H1 (cell line): Measurements from ENCODE around the gene TBC1D20. TPM values are rescaled to one million over a fixed set of nuclear protein-coding genes. Genes with fewer than 3 reads are reported as not detected.

Experiments
- CTCF ChIA-PET: fragments of 300-600 bp; sonication (Branson Sonifier 250); formaldehyde crosslinking; loops from one replicate; lab custom pipeline; 2021; ENCODE audit not compliant: partially characterized antibody; lab: Charles Lee
- POLR2A ChIA-PET: fragments of 300-600 bp; sonication (Branson Sonifier 250); formaldehyde crosslinking; loops from one replicate; lab custom pipeline; 2021; ENCODE audit warnings: inconsistent platforms; ENCODE audit not compliant: partially characterized antibody; lab: Charles Lee
- DNase-seq, 2 experiments: peaks; one replicate each; pipeline versions ENCODE4 v3.0.0 to v3.0.0-alpha.2; 2010 to 2022; ENCODE audit warnings: low spot score in 2 of 2, low read depth in 1 of 2, mixed read lengths in 1 of 2
- FAIRE-seq: peaks from 2 replicates; lab custom pipeline; 2011; peaks lifted over from hg19 to GRCh38; lab: Jason Lieb, UNC
- H2AFZ ChIP-seq: 2 replicates; pipeline ENCODE4 v1.8.1; 2012; ENCODE audit warnings: low read length, inconsistent platforms
- H2AK5ac ChIP-seq: 2 replicates; pipeline ENCODE4 v1.6.1; 2013; ENCODE audit warnings: low read depth, low read length
- H2BK120ac ChIP-seq: replicated peaks from 2 replicates; pipeline ENCODE3; 2013; ENCODE audit warnings: low read depth, low read length, inconsistent platforms
- H2BK12ac ChIP-seq: 2 replicates; pipeline ENCODE4 v1.6.1; 2013; ENCODE audit warnings: low read depth, low read length
- H2BK15ac ChIP-seq: 2 replicates; pipeline ENCODE4 v1.6.1; 2013; ENCODE audit warnings: low read length
- H2BK20ac ChIP-seq: 2 replicates; pipeline ENCODE4 v1.6.1; 2013; ENCODE audit warnings: low read length
- H2BK5ac ChIP-seq: 2 replicates; pipeline ENCODE4 v1.6.1; 2013; ENCODE audit warnings: low read depth, low read length
- H3K14ac ChIP-seq: 2 replicates; pipeline ENCODE4 v1.6.1; 2013; ENCODE audit warnings: inconsistent platforms; ENCODE audit not compliant: insufficient read length
- H3K18ac ChIP-seq: 2 replicates; pipeline ENCODE4 v1.6.1; 2013; ENCODE audit warnings: low read length; ENCODE audit errors: extremely low read depth
- H3K23ac ChIP-seq: 2 replicates; pipeline ENCODE4 v1.6.1; 2013; ENCODE audit warnings: inconsistent platforms; ENCODE audit not compliant: insufficient read length
- H3K23me2 ChIP-seq: 2 replicates; pipeline ENCODE4 v1.6.1; 2013; ENCODE audit warnings: low read depth, low read length
- H3K27ac ChIP-seq: 2 replicates; pipeline ENCODE4 v1.6.1; 2011; ENCODE audit warnings: low read depth, low read length, inconsistent platforms
- H3K27me3 ChIP-seq, 4 experiments: replicated peaks in 1 of 4; 1 replicate in 1 of 4; 2 replicates in 3 of 4; pipeline versions ENCODE4 v1.6.1 to v1.8.1; 2011 to 2013; ENCODE audit warnings: low read length in 3 of 4, mild to moderate bottlenecking in 3 of 4, inconsistent platforms in 2 of 4, mixed read lengths in 2 of 4, moderate library complexity in 1 of 4; ENCODE audit not compliant: control insufficient read depth in 3 of 4, insufficient read depth in 3 of 4; ENCODE audit errors: extremely low read depth in 1 of 4
- H3K36me3 ChIP-seq, 4 experiments: 2 replicates each; pipeline versions ENCODE4 v1.6.1 to v1.8.1; 2011 to 2013; ENCODE audit warnings: mild to moderate bottlenecking in 4 of 4, low read length in 3 of 4, moderate library complexity in 2 of 4, control low read depth in 1 of 4, inconsistent platforms in 1 of 4; ENCODE audit not compliant: insufficient read depth in 4 of 4, control insufficient read depth in 2 of 4
- H3K4ac ChIP-seq: replicated peaks from 2 replicates; pipeline ENCODE3; 2013; ENCODE audit warnings: low read length, low read depth, mixed read lengths, inconsistent platforms; ENCODE audit not compliant: insufficient read length
- H3K4me1 ChIP-seq, 4 experiments: replicated peaks in 1 of 4; 1 replicate in 1 of 4; 2 replicates in 3 of 4; pipeline versions ENCODE4 v1.6.1 to v1.8.1; 2011 to 2013; ENCODE audit warnings: low read length in 3 of 4, inconsistent platforms in 2 of 4, mixed read lengths in 1 of 4; ENCODE audit not compliant: insufficient read depth in 4 of 4, control insufficient read depth in 3 of 4
- H3K4me2 ChIP-seq, 2 experiments: 2 replicates each; pipeline versions ENCODE4 v1.6.1 to v1.8.1; 2011 to 2013; ENCODE audit warnings: low read depth in 2 of 2, low read length in 2 of 2, control low read depth in 1 of 2, inconsistent platforms in 1 of 2, mild to moderate bottlenecking in 1 of 2; ENCODE audit not compliant: insufficient read depth in 1 of 2
- H3K4me3 ChIP-seq, 4 experiments: fragments of 200-600, 300-600 bp in 1 of 4; sonication (generic), shearing (Covaris generic), sonication (Bioruptor Twin) in 1 of 4; 2 replicates each; pipeline versions ENCODE4 v1.5.1 to v1.8.1; 2011 to 2016; ENCODE audit warnings: low read length in 4 of 4, low read depth in 3 of 4, control low read depth in 2 of 4, inconsistent platforms in 2 of 4, mild to moderate bottlenecking in 2 of 4, mixed read lengths in 1 of 4, moderate library complexity in 1 of 4; ENCODE audit not compliant: insufficient read depth in 2 of 4; ENCODE audit errors: extremely low read depth in 1 of 4
- H3K56ac ChIP-seq: replicated peaks from 2 replicates; pipeline ENCODE3; 2013; ENCODE audit warnings: low read depth, mild to moderate bottlenecking, mixed read lengths, low read length, inconsistent platforms; ENCODE audit not compliant: insufficient read length
- H3K79me1 ChIP-seq: 2 replicates; pipeline ENCODE4 v1.6.1; 2013; ENCODE audit warnings: low read depth, low read length, control low read depth
- H3K79me2 ChIP-seq, 2 experiments: 2 replicates each; pipeline versions ENCODE4 v1.6.1 to v1.8.1; 2012 to 2013; ENCODE audit warnings: low read length in 2 of 2, mild to moderate bottlenecking in 2 of 2, inconsistent platforms in 1 of 2; ENCODE audit not compliant: insufficient read depth in 2 of 2, control insufficient read depth in 1 of 2
- H3K9ac ChIP-seq, 4 experiments: replicated peaks in 1 of 4; 1 replicate in 1 of 4; 2 replicates in 3 of 4; pipeline versions ENCODE4 v1.6.1 to v1.8.1; 2011 to 2013; ENCODE audit warnings: low read depth in 3 of 4, low read length in 3 of 4, control low read depth in 2 of 4, mild to moderate bottlenecking in 2 of 4, moderate library complexity in 2 of 4, inconsistent platforms in 1 of 4; ENCODE audit errors: extremely low read depth in 1 of 4
- H3K9me3 ChIP-seq, 2 experiments: 2 replicates each; pipeline versions ENCODE4 v1.6.1 to v1.8.1; 2012 to 2013; ENCODE audit warnings: mild to moderate bottlenecking in 2 of 2, moderate library complexity in 2 of 2, control low read depth in 1 of 2, inconsistent platforms in 1 of 2, low read depth in 1 of 2, low read length in 1 of 2, mixed read lengths in 1 of 2; ENCODE audit not compliant: insufficient read depth in 2 of 2
- H4K20me1 ChIP-seq, 2 experiments: replicated peaks in 1 of 2; 2 replicates each; pipeline versions ENCODE3 to v1.8.1; 2011 to 2013; ENCODE audit warnings: inconsistent platforms in 2 of 2, low read length in 2 of 2, mild to moderate bottlenecking in 1 of 2; ENCODE audit not compliant: insufficient read depth in 2 of 2, control insufficient read depth in 1 of 2
- H4K5ac ChIP-seq: 2 replicates; pipeline ENCODE4 v1.6.1; 2013; ENCODE audit warnings: low read length, low read depth, mixed read lengths, inconsistent platforms; ENCODE audit not compliant: insufficient read length
- H4K8ac ChIP-seq: 2 replicates; pipeline ENCODE4 v1.8.0; 2013; ENCODE audit warnings: mild to moderate bottlenecking, moderate library complexity, low read length, inconsistent platforms; ENCODE audit not compliant: insufficient read depth; ENCODE audit errors: extremely low read depth
- H4K91ac ChIP-seq: replicated peaks from 2 replicates; pipeline ENCODE3; 2013; ENCODE audit warnings: low read length, mixed read lengths, inconsistent platforms; ENCODE audit not compliant: insufficient read length
- PHF8 ChIP-seq: fragments of 200-600 bp; sonication (generic); conservative IDR thresholded peaks from 2 replicates; pipeline ENCODE4 v1.7.1; 2012; ENCODE audit warnings: low read depth, mild to moderate bottlenecking, inconsistent platforms, low read length, moderate library complexity
- SIRT6 ChIP-seq: IDR thresholded peaks from one replicate; pipeline ENCODE4 v1.7.1; 2012; ENCODE audit warnings: low read length, inconsistent platforms
- TCF12 ChIP-seq: IDR thresholded peaks from 2 replicates; pipeline ENCODE4 v1.6.1; 2011; ENCODE audit warnings: low read depth, mild to moderate bottlenecking, low read length
- WGBS, 2 experiments: shearing (Covaris generic) in 1 of 2; methylation state at CpG; one replicate each; pipeline versions ENCODE4 v1.1.6 to v1.1.7; 2013 to 2015; ENCODE audit warnings: low lambda C conversion rate in 2 of 2, mixed read lengths in 2 of 2, inconsistent platforms in 1 of 2, low coverage in 1 of 2, missing lambda C conversion rate in 1 of 2; ENCODE audit not compliant: insufficient replicate concordance in 2 of 2, insufficient coverage in 1 of 2, insufficient read length in 1 of 2; ENCODE audit errors: extremely low coverage in 1 of 2, missing lambda C conversion rate in 1 of 2; 5-methylcytosine and 5-hydroxymethylcytosine counted together
- polyA plus RNA-seq, 7 experiments: library from polyadenylated mRNA; depleted of rRNA in 3 of 7; stranded (reverse) in 5 of 7; unstranded in 2 of 7; fragments of >200 nt in 5 of 7; fragments of 200-250 nt in 2 of 7; gene quantifications; 1 replicate in 5 of 7; 2 replicates in 1 of 7; 4 replicates in 1 of 7; pipeline versions ENCODE4 v1.2.1 to v1.2.3, GENCODE V29; 2011 to 2013; ENCODE audit warnings: missing spikeins in 2 of 7, mixed read lengths in 2 of 7
- total RNA-seq: library from RNA; stranded (reverse); fragmentation: NEBNext Ultra II Directional; extraction: Animal tissue kit (Norgen Biotek cat#: 25700); gene quantifications from 2 replicates; pipeline ENCODE4 v1.2.1, GENCODE V29; 2021

Gene TBC1D20
- total and polyA plus RNA-seq, 2 of the 8 experiments (the other 6 are each of a cell fraction or from before 2014, with no cell fraction given), result 14.5 to 17.1 TPM

DNA sequence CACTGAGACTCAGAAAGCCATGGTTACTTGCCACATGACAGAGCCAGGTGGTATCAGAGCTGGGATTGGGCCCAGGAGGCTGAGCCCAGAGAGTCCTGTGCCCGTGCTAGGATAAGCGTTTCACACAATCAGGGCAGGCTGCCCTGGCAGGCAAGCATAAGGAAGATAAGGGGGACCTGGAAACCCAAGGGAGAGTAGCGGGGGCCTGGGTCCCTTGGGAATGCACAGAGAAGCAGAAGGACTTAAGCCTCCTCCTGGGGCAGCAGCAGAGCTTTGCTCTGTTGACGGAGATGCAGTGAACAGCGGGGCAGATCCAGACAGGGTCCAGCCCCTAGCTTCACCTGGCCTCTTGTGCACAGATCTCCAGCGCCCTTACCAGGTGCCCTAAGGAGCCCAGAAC, 73.1 kb downstream of the TBC1D20 start:
- Histone ChIP-seq H3K27ac (no peak overlapping the region), H2BK5ac (no peak overlapping the region), H3K9me3 (no peaks in the 10 kb centered on the region), H3K9ac (no peak overlapping the region), H3K56ac (no peak overlapping the region), H2BK20ac (no peak overlapping the region), H2BK12ac (no peak overlapping the region), H2AK5ac (no peak overlapping the region), H3K4me1 (no peaks in the 10 kb centered on the region), H2BK120ac (no peak overlapping the region), H3K4me3 (no peak overlapping the region), H4K5ac (no peak overlapping the region), H3K23me2 (no peaks in the 10 kb centered on the region), H3K18ac (no peak overlapping the region), H3K4me2 (no peak overlapping the region), H3K23ac (no peak overlapping the region), H3K36me3 (peaks cover 0 to 23% (median 2%) of the 10 kb centered on the region in 4 experiments; a peak in 4 of 8 replicates), H4K20me1 (peaks cover 3% of the 10 kb centered on the region in 2 experiments), H3K14ac (no peak overlapping the region), H3K4ac (no peak overlapping the region), H3K27me3 (no peaks in the 10 kb centered on the region), H4K91ac (no peak overlapping the region), H2AFZ (no peak overlapping the region), H3K79me1 (no peaks in the 10 kb centered on the region), H3K79me2 (no peaks in the 10 kb centered on the region; a peak in 1 of 4 replicates), H4K8ac (no peak overlapping the region), H2BK15ac (no peak overlapping the region)
- POLR2A ChIA-PET, result interaction anchor here (0.9 to 15.2 kb wide), 4 partner anchors 9 to 55 kb away, joined by 3 to 263 read pairs (median 26); partner anchors contain the start of gene TRIB3
- TF ChIP-seq TCF12 (no peak), PHF8 (no peak), SIRT6 (no peak)
- CTCF ChIA-PET, result interaction anchor here (2.3 to 3.5 kb wide), 2 partner anchors 10 to 35 kb away, joined by 6 to 14 read pairs; no protein-coding TSS in a partner anchor
- DNase-seq (no peak), FAIRE-seq (no peak)
- WGBS, 2 experiments, result 93% methylated on average over 6 of the region's 6 CpGs; no CpG with 5 or more reads in 1 of the 2 experiments
